Activated CD4-positive, alpha-beta memory T cell treated with anti-CD3 and anti-CD28 coated beads for 36 hours (primary cell): ENCODE measurements around the gene FRAS1. TPM values are rescaled to one million over a fixed set of nuclear protein-coding genes. Genes with fewer than 3 reads are reported as not detected.

Experiments
- CTCF ChIA-PET: fragments of 350-600 bp; sonication (Branson Sonifier 250); formaldehyde crosslinking; loops from one replicate; lab custom pipeline; 2021; ENCODE audit warnings: antibody characterized with exemption, inconsistent platforms; lab: Charles Lee
- POLR2A ChIA-PET: fragments of 350-600 bp; sonication (Branson Sonifier 250); formaldehyde crosslinking; loops from one replicate; lab custom pipeline; 2021; ENCODE audit warnings: antibody characterized with exemption; lab: Charles Lee
- DNase-seq: peaks from one replicate; pipeline ENCODE4 v3.0.0-alpha.2; 2020
- H3K27ac Mint-ChIP-seq: one replicate; pipeline ENCODE4 v1.8.0; 2021; ENCODE audit warnings: mixed read lengths
- H3K27me3 Mint-ChIP-seq: one replicate; pipeline ENCODE4 v1.8.0; 2021; ENCODE audit warnings: mixed read lengths
- H3K36me3 Mint-ChIP-seq: one replicate; pipeline ENCODE4 v1.8.0; 2021; ENCODE audit warnings: mixed read lengths
- H3K4me1 Mint-ChIP-seq: one replicate; pipeline ENCODE4 v1.8.0; 2021; ENCODE audit warnings: low read depth, mixed read lengths
- H3K4me3 Mint-ChIP-seq: one replicate; pipeline ENCODE4 v1.8.0; 2021; ENCODE audit warnings: mild to moderate bottlenecking, mixed read lengths
- H3K9me3 Mint-ChIP-seq: one replicate; pipeline ENCODE4 v1.8.0; 2021; ENCODE audit warnings: mixed read lengths
- intact Hi-C: fragments of 100-400 bp; cut with micrococcal nuclease; formaldehyde crosslinking; loops from one replicate; pipeline ENCODE4 v1.15.1; 2023
- total RNA-seq, 2 experiments: library from RNA; stranded (reverse); gene quantifications; one replicate each; pipeline ENCODE4 v1.2.3, GENCODE V29; 2021

Gene FRAS1
- total RNA-seq, 2 experiments from 2014 or later, result not detected

GRCh38 chr4:78131403-78131802 lies 74.3 kb downstream of the FRAS1 start:
- DNase-seq, result no peak
- Mint-ChIP-seq H3K27ac (no peak overlapping the region), H3K4me1 (no peaks in the 10 kb centered on the region), H3K27me3 (peaks cover 5% of the 10 kb centered on the region), H3K4me3 (no peak overlapping the region), H3K36me3 (no peaks in the 10 kb centered on the region), H3K9me3 (no peaks in the 10 kb centered on the region)
- intact Hi-C loops, result no loop called here
- CTCF ChIA-PET, result interaction anchor here (0.6 kb wide), 1 partner anchor 12 kb away, joined by 3 read pairs; no protein-coding TSS in a partner anchor
- POLR2A ChIA-PET, result no interaction called here

- ChIA-PET POLR2A (no interaction called here), CTCF (no interaction called here)
- no peak for DNase-seq
Measured at GRCh38 chr4:78136109-78137081, 79.3 kb downstream of the FRAS1 start.

DNA sequence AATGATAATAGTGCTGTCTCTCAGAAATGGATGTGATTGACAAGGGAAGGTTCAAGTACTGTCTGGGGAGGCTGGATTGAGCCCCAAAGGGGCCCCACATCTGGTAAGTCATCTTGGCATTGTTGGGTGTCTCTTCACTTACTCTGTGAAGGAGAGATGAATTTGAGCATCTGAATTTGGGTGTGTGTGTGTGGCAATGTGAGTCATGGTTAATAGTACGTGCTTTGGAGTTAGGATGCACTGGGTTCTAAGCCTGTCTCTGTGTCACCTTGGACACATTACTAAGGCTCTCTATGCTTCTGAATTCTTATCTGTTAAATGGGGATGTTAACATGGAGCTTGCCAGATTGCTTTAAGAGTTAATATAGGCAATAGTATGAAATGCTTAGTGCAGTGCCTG lies 80.4 kb downstream of the FRAS1 start:
- Mint-ChIP-seq H3K27me3 (no peaks in the 10 kb centered on the region), H3K36me3 (no peaks in the 10 kb centered on the region), H3K4me1 (no peaks in the 10 kb centered on the region), H3K27ac (no peak overlapping the region), H3K4me3 (no peak overlapping the region), H3K9me3 (no peaks in the 10 kb centered on the region)
- DNase-seq, result no peak
- POLR2A ChIA-PET, result no interaction called here
- CTCF ChIA-PET, result no interaction called here
- intact Hi-C loops, result no loop called here

More at GRCh38 chr4:78136109-78137081, 79.3 kb downstream of the FRAS1 start:
- no peaks in the 10 kb centered on the region for H3K27me3 Mint-ChIP-seq
- no peak overlapping the region for H3K4me3 Mint-ChIP-seq
- H3K9me3 Mint-ChIP-seq, result no peaks in the 10 kb centered on the region
- no peak overlapping the region for H3K27ac Mint-ChIP-seq
- no peaks in the 10 kb centered on the region for H3K36me3 Mint-ChIP-seq
- intact Hi-C loops, result no loop called here
- H3K4me1 Mint-ChIP-seq, result no peaks in the 10 kb centered on the region

GRCh38 chr4:78138252-78138651 lies 81.1 kb downstream of the FRAS1 start:
- intact Hi-C loops, result no loop called here

GRCh38 chr4:78143634-78144033 lies 86.5 kb downstream of the FRAS1 start:
- DNase-seq, result no peak
- Mint-ChIP-seq H3K36me3 (no peaks in the 10 kb centered on the region), H3K4me3 (no peak overlapping the region), H3K4me1 (no peaks in the 10 kb centered on the region), H3K27me3 (no peaks in the 10 kb centered on the region), H3K9me3 (no peaks in the 10 kb centered on the region), H3K27ac (no peak overlapping the region)
- intact Hi-C loops, result no loop called here
- CTCF ChIA-PET, result interaction anchor here (0.6 to 0.7 kb wide), 2 partner anchors 12 to 283 kb away, joined by 3 to 4 read pairs; no protein-coding TSS in a partner anchor
- POLR2A ChIA-PET, result interaction anchor here (1.0 kb wide), 1 partner anchor 9 kb away, joined by 3 read pairs; no protein-coding TSS in a partner anchor

More at GRCh38 chr4:78138252-78138651, 81.1 kb downstream of the FRAS1 start:
- H3K4me3 Mint-ChIP-seq, result no peak overlapping the region
- no peaks in the 10 kb centered on the region for H3K36me3 Mint-ChIP-seq
- H3K27ac Mint-ChIP-seq, result no peak overlapping the region
- H3K9me3 Mint-ChIP-seq, result no peaks in the 10 kb centered on the region
- CTCF ChIA-PET, result interaction anchor here (0.6 kb wide), 1 partner anchor 79 kb away, joined by 3 read pairs; no protein-coding TSS in a partner anchor
- POLR2A ChIA-PET, result no interaction called here
- H3K4me1 Mint-ChIP-seq, result no peaks in the 10 kb centered on the region
- H3K27me3 Mint-ChIP-seq, result no peaks in the 10 kb centered on the region
- no peak for DNase-seq

DNA sequence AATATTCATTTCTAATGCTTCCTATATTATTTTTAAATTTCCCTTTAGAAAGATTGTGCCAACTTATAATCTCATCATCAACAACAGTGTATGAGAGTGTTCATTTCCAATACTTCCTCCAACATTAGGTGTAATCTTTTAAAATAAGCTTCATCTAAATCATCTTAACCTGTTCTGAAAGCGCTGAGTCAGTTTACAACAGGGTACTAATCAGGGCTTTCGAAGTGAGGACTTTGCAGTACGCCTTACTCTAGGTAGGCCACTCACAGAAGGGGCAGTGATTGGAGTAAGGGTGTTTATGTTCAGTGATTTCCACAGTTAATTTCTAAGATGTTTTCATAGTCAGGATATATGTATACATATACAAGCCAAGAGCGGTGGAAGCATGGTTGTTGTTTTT lies 87.9 kb downstream of the FRAS1 start:
- DNase-seq, result no peak
- Mint-ChIP-seq H3K27ac (no peak overlapping the region), H3K36me3 (no peaks in the 10 kb centered on the region), H3K4me3 (no peak overlapping the region), H3K9me3 (no peaks in the 10 kb centered on the region), H3K4me1 (no peaks in the 10 kb centered on the region), H3K27me3 (no peaks in the 10 kb centered on the region)
- intact Hi-C loops, result no loop called here
- POLR2A ChIA-PET, result no interaction called here
- CTCF ChIA-PET, result no interaction called here

- Mint-ChIP-seq H3K27me3 (no peaks in the 10 kb centered on the region), H3K36me3 (no peaks in the 10 kb centered on the region), H3K27ac (no peak overlapping the region), H3K9me3 (no peaks in the 10 kb centered on the region), H3K4me1 (no peaks in the 10 kb centered on the region), H3K4me3 (no peak overlapping the region)
- ChIA-PET CTCF (no interaction called here), POLR2A (no interaction called here)
- intact Hi-C loops, result no loop called here
- no peak for DNase-seq
Measured at GRCh38 chr4:78145622-78146021, 88.5 kb downstream of the FRAS1 start.

- H3K4me3 Mint-ChIP-seq, result no peak overlapping the region
- H3K27ac Mint-ChIP-seq, result no peak overlapping the region
- no peaks in the 10 kb centered on the region for H3K4me1 Mint-ChIP-seq
- ChIA-PET POLR2A (no interaction called here), CTCF (no interaction called here)
- no peak for DNase-seq
- no peaks in the 10 kb centered on the region for H3K9me3 Mint-ChIP-seq
- intact Hi-C loops, result no loop called here
- no peaks in the 10 kb centered on the region for H3K36me3 Mint-ChIP-seq
- no peaks in the 10 kb centered on the region for H3K27me3 Mint-ChIP-seq
Measured at GRCh38 chr4:78149751-78150542, 92.8 kb downstream of the FRAS1 start.

DNA sequence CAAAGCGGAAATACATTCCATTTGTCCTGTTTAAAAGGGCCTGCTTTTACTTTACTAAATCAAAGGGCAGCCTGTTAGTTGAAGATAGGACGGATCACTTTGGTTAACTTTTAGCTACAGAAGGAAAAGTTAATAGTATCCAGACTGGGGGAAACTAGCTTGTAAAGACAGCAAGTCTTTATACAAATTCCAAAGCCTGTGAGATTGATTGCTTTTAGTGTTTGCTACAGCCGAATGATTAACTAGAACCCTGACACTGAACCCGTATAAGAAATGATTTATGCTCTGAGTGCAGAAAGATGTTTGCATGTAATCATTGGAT lies 93.4 kb downstream of the FRAS1 start:
- no peaks in the 10 kb centered on the region for H3K27me3 Mint-ChIP-seq

DNA sequence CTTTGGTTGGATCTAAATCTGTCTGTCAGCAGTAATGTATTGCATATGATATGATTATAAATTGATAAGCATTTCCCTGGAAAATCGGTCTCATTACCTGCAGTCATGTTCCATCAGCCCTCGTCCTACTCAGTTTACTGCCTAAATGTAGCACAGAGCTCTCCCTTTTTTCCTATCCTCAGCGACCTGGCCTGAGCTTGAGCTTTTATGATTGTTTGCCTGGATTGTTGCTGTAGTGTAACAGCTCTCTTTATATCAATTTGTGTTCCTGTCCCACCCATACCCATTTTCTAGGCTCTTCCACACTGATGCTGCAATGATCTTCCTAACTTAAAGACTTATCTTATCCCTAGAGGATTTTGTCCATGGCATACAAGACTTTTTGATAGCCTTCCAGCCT lies 95.7 kb downstream of the FRAS1 start:
- CTCF ChIA-PET, result no interaction called here
- Mint-ChIP-seq H3K9me3 (no peaks in the 10 kb centered on the region), H3K27me3 (no peaks in the 10 kb centered on the region), H3K4me1 (no peaks in the 10 kb centered on the region), H3K36me3 (no peaks in the 10 kb centered on the region), H3K27ac (no peak overlapping the region), H3K4me3 (no peak overlapping the region)
- POLR2A ChIA-PET, result interaction anchor here (1.1 kb wide), 1 partner anchor 9 kb away, joined by 3 read pairs; no protein-coding TSS in a partner anchor
- intact Hi-C loops, result no loop called here
- no peak for DNase-seq

More for the DNA sequence above, 93.4 kb downstream of the FRAS1 start:
- no peak for DNase-seq
- Mint-ChIP-seq H3K4me3 (no peak overlapping the region), H3K36me3 (no peaks in the 10 kb centered on the region), H3K4me1 (no peaks in the 10 kb centered on the region), H3K27ac (no peak overlapping the region), H3K9me3 (no peaks in the 10 kb centered on the region)
- ChIA-PET POLR2A (no interaction called here), CTCF (no interaction called here)
- intact Hi-C loops, result no loop called here

DNA sequence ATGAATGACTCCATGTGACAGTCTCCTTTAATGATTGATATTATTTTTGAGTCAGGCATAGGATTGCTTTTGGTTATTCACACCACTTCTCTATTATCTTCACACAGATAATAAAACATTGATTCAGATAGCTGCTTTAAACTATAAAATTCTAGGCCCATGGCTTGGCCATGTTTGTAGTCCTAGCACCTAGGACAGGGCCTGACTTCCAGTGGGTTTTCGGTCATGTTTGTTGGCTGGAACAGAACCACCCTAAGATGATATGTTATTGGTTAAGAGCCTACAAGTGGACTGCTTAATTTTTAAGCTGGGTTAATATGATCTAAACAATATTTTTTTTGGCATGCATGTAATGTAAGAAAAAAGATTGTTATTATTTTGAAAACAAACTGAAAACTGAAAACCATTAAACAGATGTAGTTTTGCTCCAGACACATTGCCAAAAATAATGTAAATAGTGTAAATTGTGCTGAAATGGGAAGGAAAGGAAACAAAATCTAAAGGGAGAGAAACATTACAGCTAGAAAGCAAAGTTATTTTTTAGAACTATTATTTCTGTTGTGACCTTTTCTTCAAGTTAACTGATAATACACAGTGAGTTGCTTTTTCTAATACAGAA lies 98.0 kb downstream of the FRAS1 start:
- CTCF ChIA-PET, result interaction anchor here (0.6 to 0.9 kb wide), 2 partner anchors 367 to 909 kb away, joined by 3 to 5 read pairs; no protein-coding TSS in a partner anchor

More for the DNA sequence above, 98.0 kb downstream of the FRAS1 start:
- POLR2A ChIA-PET, result no interaction called here
- Mint-ChIP-seq H3K27ac (no peak overlapping the region), H3K9me3 (no peaks in the 10 kb centered on the region), H3K27me3 (peaks cover 4% of the 10 kb centered on the region), H3K4me3 (no peak overlapping the region), H3K36me3 (no peaks in the 10 kb centered on the region), H3K4me1 (no peaks in the 10 kb centered on the region)
- DNase-seq, result no peak
- intact Hi-C loops, result no loop called here
